HG02973 (cell line): Measurements from ENCODE around the gene APEH.
"Not testable (repeated sequence)": the region's sequence is repeated elsewhere in the genome, so short reads cannot be mapped to it uniquely, and the experiment has no call there.

Source experiments
- ATAC-seq: cut with Tn5 transposase; IDR thresholded peaks from one replicate; pipeline ENCODE4 v1.9.1; 2021; ENCODE audit warnings: moderate library complexity; ENCODE audit not compliant: unreplicated experiment

Gene APEH

DNA sequence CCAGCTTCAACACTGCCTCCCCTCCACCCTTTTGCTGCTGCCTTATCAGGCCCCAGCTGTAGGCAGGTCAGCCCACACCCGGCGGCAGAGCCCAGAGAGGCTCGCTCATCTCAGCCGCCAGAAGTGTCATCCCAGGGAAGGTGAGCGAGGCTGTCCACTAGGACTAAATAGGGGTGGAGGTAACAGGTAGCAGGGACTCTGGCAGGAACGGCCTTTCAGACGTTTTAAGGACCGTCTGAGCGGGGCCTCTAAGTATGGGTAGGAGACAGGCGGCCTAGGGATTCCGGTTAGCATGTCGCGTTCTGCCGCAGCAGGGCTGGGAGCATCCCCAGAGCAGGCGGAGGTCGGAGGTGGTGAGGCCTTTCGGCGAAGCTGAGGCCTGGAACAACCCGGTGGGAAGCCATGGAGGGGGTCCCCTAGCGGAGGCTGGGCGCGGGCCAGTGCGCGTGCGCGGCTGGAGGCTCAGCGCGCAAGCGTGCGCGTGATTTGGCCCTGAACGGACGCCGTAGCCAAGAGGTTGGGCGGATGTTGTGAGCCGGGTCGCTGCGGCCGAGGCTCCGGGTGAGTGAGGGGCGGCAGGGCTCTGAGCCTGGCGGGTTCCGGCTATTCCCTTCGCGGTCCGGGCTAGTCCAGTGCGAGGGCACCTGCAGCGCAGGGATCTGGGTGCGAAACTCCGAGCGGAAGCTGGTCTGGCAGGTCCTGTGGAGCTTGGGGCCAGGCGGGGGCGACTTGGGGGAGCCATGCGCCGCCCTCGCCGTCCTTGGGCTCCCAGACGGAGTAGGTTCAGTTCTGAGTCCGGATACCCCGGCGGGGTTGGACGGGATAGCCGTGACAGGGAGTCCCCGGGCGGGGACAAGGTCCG, 15.1 kb downstream of the APEH start, which contains the start of the genes MST1 and RNF123:
TSS of gene MST1 (minus strand) at position 429 of the 862 bp plus-strand sequence. CDS start 783 bp downstream, outside the sequence.
TSS of gene RNF123 (plus strand) at position 512 of the 862 bp plus-strand sequence. CDS start 1,609 bp downstream, outside the sequence.
- ATAC-seq, result peak; percentile 52

DNA sequence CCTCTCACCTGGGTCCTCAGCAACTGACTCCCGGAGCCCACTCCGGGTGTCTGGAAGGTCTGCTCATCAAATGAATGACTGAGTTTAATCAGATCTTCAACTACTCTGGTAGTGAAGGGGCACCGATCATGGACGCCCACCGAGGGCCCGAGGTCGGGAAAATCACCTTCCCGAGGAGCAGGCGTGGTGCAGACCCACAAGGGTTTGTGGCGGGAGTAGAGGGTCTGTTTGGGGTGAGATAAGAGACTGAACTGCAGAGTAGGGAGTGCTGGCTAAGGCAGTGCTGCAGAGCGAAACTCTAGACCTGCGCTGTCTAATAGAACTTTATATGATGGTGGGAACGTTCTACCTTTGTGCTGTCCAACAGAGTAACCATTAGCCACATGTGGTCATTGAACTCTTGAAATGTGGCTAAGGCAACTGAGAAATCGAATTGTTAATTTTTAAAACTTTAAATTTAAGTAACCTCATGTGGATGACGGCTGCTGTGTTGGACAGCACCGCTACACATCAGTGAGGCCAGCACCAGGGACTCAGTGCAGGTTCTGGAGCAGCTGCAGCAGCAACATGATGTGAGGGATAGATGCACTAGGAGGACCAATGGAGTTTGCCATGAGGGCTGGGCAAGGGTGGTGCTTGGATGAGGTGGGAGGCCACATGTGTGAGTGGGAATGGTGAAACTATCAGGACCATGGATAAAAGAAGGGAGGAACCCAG, 15.9 kb downstream of the APEH start:
- ATAC-seq, result not testable (repeated sequence)

DNA sequence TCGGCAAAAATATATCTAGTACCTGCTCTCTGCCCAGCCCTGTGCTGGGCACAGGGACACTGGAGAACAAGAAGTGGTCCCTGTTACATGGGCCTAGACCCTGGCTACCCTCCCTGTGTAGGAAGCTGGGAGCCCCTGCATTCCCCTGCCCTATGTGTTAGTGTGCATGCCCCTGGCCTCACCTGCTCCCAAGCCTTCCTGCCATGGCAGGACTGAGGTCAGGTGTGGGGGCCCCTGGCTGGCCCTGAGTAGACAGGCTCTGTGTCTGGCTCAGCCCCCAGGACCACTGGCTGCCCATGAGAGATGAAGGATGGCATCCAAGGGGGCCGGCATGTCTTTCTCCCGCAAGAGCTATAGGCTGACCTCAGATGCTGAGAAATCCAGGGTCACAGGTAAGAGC, 16.7 kb downstream of the APEH start:
- ATAC-seq, result not testable (repeated sequence)

DNA sequence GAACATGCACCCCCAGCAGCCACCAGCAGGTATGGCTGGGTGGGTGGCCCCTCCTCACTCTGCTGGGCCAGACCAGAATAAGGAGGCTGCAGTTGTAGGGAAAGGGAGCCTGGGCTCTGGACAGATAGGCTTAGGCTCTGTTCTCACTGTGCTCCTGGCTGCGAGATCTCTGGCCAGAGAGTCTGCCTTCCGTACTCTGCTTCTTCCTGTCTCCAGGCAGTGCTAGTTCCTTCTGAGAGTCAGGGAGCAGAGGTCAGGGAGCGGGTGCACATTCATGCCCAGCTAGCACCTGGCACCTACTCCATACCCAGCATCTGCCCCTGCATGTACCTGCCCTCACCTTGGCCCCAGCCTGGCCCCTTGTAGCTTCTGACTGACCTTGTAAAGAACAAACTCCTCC, 17.3 kb downstream of the APEH start:
- ATAC-seq, result not testable (repeated sequence)

- ATAC-seq, result not testable (repeated sequence)
Measured at GRCh38 chr3:49694409-49695070, 20.4 kb downstream of the APEH start.

- not testable (repeated sequence) for ATAC-seq
Measured at GRCh38 chr3:49695350-49696015, 21.3 kb downstream of the APEH start.

DNA sequence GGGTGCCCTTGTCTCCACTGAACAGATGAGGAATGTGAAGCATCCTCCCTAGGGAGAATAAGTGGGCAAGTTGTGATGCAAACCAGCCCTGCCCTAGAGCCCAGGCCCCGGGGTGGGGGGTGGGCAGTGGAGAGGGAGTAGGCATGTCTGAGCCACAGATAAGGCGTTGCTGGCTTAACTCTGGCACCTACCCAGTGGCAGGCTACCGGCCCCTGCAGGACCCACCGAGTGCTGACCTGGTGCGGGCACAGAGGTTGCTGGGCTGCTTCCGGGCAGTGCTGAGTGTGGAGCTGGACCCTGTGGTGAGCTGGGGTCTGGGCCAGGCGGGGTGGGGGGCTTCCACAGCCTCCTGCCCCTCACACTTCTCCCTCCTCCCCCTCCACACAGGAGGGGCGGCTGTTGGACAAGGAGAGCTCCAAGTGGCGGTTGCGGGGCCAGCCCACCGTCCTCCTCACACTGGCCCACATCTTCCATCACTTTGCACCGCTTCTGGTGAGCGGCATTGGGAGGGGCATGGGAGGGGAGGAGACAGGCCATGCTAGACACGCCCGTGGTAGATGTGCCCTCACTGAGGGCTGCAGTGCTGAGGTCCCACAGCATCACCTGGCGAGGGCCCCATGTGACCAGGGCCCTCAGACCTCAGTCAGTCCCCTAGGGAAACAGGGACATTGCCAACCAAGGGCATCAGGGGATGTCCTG, 25.3 kb downstream of the APEH start:
- no peak for ATAC-seq

DNA sequence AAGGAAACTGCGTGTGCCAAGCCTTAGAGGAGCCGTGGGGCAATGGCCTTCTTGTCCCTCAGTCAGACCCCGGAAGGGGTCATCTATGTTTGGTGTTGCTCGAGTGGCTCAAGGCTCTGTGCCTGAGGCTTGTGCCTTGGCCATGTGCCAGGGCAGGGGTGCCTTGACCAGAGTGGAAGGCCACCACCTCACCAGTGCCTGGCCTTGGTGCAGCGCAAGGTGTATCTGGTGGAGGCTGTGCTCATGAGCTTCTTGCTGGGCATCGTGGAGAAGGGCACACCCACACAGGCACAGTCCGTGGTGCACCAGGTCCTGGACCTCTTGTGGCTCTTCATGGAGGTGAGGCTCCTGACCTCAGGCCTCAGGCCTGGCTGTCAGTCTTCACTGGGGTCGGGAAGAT, 25.9 kb downstream of the APEH start:
- no peak for ATAC-seq

- no peak for ATAC-seq
Measured at GRCh38 chr3:49700453-49701128, 26.4 kb downstream of the APEH start.

DNA sequence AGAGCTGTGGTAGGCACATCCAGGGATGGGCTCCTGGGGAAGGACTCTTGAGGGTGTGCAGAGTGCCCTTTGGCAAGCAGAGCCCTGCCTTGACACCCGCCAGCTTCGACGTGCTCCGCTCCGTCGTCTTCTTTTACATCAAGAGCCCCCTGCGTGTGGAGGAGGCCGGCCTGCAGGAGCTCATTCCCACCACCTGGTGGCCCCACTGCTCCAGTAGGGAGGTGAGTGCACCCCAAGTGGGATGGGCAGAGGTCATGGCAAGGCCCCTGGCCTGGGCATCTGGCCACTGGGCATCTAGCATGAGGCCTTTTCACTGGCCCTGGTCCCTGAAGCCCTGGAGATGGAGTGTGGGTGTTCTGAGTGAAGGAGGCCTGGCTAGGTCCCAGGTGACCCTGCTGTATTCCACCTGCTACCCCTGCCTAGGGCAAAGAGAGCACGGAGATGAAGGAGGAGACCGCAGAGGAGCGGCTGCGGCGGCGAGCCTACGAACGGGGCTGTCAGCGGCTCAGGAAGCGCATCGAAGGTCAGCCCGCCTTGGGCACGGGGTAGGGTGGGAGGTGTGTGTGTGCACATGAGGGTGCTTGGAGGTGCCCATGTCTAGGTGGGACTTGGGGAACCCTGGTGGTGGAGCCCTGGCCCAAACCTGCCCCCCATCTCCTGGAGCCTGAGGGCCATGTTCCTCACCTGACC, 27.4 kb downstream of the APEH start:
- no peak for ATAC-seq

DNA sequence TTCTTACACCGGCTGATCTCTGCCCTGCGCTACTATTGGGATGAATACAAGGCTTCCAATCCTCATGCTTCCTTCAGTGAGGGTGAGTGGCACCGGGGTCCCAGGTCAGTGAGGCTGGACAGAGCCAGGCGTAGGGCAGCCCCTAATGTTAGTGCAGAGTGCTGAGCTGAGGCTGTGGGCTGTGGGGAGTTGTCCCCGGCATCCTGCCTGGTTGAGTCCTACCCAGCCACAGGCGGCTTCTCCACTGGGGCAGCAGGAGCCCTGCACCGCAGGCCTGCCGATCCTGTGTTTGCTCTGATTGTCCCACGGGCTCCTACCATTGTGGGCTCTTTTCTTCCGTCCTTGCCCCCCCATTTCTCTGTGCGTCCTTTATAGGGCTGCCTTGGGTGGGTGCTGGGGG, 28.5 kb downstream of the APEH start:
- ATAC-seq, result no peak

GRCh38 chr3:49703443-49703927, 29.3 kb downstream of the APEH start:
- ATAC-seq, result no peak

DNA sequence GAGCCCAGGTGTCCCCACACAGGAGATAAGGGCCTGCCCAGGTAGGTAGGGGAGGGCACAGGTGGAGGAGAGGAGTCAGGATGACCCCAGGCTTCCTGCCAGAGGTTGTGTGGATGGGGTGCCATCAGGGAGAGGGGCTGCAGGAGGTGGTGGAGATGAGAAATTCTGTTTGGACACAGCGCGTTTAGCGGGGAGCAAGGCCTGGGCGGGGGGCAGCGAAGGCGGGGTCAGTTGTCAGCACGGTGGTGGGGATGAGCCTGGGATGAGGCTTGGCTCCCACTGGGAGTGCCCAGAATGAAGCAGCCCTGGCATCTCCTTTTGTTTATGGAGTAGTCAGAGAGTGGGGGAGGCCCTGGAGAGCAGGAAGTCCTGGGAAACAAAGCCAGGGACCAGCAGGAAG, 29.8 kb downstream of the APEH start:
- no peak for ATAC-seq

GRCh38 chr3:49704629-49705028, 30.5 kb downstream of the APEH start:
- no peak for ATAC-seq

GRCh38 chr3:49705390-49705960, 31.3 kb downstream of the APEH start:
- no peak for ATAC-seq

DNA sequence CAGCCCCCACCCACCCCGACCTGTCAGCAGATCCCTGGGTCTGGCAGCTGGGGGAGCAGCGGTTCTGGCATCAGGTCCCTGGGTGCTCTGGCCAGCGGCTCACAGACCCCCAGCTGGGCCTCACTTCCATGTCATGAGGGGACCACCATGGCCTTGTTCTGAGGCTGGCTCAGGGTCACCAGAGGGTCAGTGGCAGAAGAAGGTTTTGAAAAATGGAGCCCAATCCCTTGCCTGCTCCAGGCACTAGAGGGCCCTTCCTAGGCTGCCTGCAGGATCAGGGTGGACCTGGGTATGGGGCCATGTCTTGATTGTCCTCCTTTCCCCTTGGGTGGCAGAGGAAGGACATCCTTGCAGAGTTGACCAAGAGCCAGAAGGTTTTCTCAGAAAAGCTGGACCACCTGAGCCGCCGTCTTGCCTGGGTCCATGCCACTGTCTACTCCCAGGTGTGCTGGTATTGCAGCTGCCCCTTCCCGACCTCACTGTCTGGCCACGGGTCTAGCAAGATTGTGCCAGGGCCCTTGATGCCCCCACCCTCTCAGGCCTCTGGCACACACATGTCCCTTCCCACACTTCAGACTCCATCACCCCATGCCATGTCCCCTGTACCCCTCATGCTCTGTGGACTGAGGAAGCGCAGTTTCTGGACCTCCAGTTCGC, 32.4 kb downstream of the APEH start:
- no peak for ATAC-seq

GRCh38 chr3:49707113-49707480, 32.9 kb downstream of the APEH start:
- ATAC-seq, result no peak

DNA sequence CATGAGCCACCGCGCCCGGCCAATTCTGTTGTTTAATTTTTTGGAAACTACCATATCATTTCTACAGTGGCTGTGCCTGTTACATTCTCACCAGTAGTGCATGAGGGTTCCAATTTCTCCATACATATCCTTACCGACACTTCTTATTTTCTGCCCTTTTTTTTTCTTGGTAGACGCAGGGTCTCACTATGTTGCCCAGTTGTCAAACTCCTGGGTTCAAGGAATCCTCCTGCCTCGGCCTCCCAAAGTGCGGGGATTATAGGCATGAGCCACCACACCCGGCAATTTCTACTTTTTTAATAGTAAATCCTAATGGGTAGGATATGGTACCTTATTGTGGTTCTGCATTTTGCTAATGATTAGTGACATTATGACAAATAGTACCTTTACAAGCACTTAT, 35.7 kb downstream of the APEH start:
- ATAC-seq, result no peak
